ENCODE data around the gene ZNF384.

Gene ZNF384

GRCh38 chr12:6703631-6704030, 14.5 kb upstream of the ZNF384 start:
- DNase-seq (ENCODE audit: extremely low read depth, low read depth) = no peak
- TF ChIP-seq CTCF (IDR thresholded peaks at IDR 0.05; ENCODE audit: low read depth, low read length) = no peak

- DNase-seq (ENCODE audit: extremely low read depth, low read depth) = no peak
- no peak for TF ChIP-seq CTCF (IDR thresholded peaks at IDR 0.05; ENCODE audit: low read depth, low read length)
Measured at GRCh38 chr12:6701078-6701768, 12.0 kb upstream of the ZNF384 start.

DNA sequence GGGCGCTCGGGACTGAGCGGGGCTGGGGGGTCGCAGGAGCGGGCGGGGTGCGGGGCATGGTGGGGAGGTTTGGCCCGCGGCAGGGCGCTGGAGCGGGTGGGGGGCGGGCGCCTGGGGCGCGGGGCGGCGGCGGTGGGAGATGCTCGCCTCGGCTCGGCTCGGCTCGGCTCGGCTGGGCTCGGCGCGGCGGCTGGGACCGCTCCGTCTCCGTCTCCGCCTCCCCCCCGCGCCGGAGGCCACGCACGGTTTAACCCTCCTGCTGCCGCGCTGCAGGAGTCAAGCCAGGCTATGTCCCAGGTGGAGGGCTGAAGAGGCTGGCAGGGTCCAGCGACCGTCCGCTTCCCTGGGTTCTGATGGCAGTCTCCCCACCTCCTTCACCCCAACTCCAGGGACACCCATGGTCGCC, 11.5 kb upstream of the ZNF384 start, which contains the start of gene PIANP:
Gene PIANP, minus strand, starts transcription at position 170 of the 406 bp plus-strand sequence. CDS start 2,754 bp downstream, outside the sequence.
- no peak for DNase-seq (ENCODE audit: extremely low read depth, low read depth)
- TF ChIP-seq CTCF (IDR thresholded peaks at IDR 0.05; ENCODE audit: low read depth, low read length) = no peak

DNA sequence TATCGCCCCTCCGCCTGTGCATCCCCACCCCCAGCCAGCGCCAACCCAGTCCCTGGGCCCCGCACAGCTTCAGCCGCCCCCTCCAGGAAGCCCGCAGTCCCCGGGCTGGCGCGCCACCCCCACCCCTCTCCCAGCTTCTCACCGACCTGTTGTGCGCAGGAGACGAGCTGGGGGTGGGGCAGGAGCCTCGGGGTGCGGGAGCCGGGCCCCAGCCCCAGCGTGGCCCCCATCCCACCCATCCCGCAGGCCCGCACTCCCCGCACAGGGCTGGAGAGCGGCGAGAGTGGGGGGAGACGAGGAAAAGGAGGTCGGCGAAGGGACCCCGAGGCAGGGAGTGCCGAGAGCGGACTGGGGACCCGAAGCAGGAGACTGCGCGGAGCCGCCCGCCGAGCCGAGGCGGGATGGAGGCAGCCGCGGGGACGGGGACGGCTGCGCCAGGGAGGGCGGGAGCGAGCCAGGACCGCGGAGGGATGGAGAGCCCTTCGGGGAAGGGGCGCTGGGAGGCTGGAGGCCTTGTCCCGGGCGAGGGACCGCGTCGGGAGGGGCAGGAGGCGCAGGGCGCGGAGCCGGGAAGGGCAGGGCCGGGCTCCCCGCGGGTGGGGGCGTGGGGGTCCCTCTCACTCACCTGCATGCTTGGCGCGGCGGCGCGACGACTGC, 10.9 kb upstream of the ZNF384 start:
- no peak for TF ChIP-seq CTCF (IDR thresholded peaks at IDR 0.05; ENCODE audit: low read depth, low read length)
- DNase-seq (ENCODE audit: extremely low read depth, low read depth) = no peak

GRCh38 chr12:6699259-6699988, 10.2 kb upstream of the ZNF384 start:
- TF ChIP-seq CTCF (IDR thresholded peaks at IDR 0.05; ENCODE audit: low read depth, low read length) = no peak
- DNase-seq (ENCODE audit: extremely low read depth, low read depth) = no peak

- DNase-seq (ENCODE audit: extremely low read depth, low read depth) = no peak
- TF ChIP-seq CTCF (IDR thresholded peaks at IDR 0.05; ENCODE audit: low read depth, low read length) = no peak
Measured at GRCh38 chr12:6698352-6699046, 9.3 kb upstream of the ZNF384 start.

Measured in AG09319 (cell line).